Mesothelial cell of epicardium (in vitro differentiated cells): ENCODE results near the gene CNIH2. TPM values are rescaled to one million over a fixed set of nuclear protein-coding genes. Genes with fewer than 3 reads are reported as not detected.

Experiments
- DNase-seq, 2 experiments: peaks; one replicate each; pipeline ENCODE4 v3.0.0; 2021; ENCODE audit warnings: low spot score in 2 of 2; ENCODE audit not compliant: unreplicated experiment in 2 of 2
- H3K27ac Mint-ChIP-seq: 2 replicates; pipeline ENCODE4 v1.8.0; 2021; ENCODE audit warnings: mixed read lengths
- H3K27me3 Mint-ChIP-seq: 2 replicates; pipeline ENCODE4 v1.8.0; 2021; ENCODE audit warnings: low read depth, mixed read lengths
- H3K36me3 Mint-ChIP-seq: 2 replicates; pipeline ENCODE4 v1.8.0; 2021; ENCODE audit warnings: mixed read lengths
- H3K4me1 Mint-ChIP-seq: 2 replicates; pipeline ENCODE4 v1.8.0; 2021; ENCODE audit warnings: mixed read lengths
- H3K4me3 Mint-ChIP-seq: 2 replicates; pipeline ENCODE4 v1.8.0; 2021; ENCODE audit warnings: mild to moderate bottlenecking, moderate library complexity, mixed read lengths
- H3K9me3 Mint-ChIP-seq: 2 replicates; pipeline ENCODE4 v1.8.0; 2021; ENCODE audit warnings: mixed read lengths
- total RNA-seq: library from RNA; stranded (reverse); gene quantifications from 3 replicates; pipeline ENCODE4 v1.2.1, GENCODE V29; 2021
- TF ChIP-seq, protein P1 (sequence below): fragments of 200-600 bp; sonication (generic); IDR thresholded peaks from one replicate; pipeline ENCODE4 v1.5.0; 2021; ENCODE audit warnings: antibody characterized with exemption; ENCODE audit not compliant: unreplicated experiment

The CNIH2 gene
- total RNA-seq, 1 donor from 2014 or later: 10.2 TPM

DNA sequence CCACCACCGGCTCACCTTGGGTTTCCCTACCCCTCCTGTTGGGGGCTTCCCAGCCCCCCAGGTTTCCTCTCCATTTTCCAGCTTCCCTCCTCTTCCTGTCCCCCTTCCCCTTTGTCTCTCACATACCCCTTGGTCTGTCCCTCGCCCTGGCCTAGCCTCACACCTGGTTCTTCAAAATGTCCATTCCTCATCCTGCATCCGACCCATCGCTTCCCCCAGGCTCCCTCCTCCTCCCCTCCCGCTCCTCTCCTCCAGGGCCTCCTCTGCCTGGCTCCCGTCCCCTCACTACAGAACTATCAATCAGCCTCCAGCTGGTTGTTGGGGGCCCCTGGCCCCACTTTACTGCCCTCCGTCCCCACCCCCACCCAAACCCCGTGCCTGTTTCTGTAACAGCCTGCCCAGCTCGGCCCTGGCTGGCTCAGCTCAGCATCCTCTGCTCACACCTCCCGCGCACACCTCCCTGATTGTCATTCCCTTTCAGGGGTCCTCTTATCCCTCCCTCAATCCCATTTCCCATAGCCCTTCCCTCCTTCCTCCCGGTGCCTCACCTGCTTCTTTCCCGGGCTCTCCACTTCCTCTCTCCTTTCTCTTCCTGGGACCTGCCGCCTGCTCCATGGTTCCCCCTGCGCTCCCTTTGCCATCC lies 1.2 kb downstream of the CNIH2 start:
- H3K4me3 Mint-ChIP-seq: peak overlapping the region; percentile 64
- peaks cover 7% of the 10 kb centered on the region for H3K4me1 Mint-ChIP-seq
- no peak for DNase-seq
- TF ChIP-seq, protein P1, sequence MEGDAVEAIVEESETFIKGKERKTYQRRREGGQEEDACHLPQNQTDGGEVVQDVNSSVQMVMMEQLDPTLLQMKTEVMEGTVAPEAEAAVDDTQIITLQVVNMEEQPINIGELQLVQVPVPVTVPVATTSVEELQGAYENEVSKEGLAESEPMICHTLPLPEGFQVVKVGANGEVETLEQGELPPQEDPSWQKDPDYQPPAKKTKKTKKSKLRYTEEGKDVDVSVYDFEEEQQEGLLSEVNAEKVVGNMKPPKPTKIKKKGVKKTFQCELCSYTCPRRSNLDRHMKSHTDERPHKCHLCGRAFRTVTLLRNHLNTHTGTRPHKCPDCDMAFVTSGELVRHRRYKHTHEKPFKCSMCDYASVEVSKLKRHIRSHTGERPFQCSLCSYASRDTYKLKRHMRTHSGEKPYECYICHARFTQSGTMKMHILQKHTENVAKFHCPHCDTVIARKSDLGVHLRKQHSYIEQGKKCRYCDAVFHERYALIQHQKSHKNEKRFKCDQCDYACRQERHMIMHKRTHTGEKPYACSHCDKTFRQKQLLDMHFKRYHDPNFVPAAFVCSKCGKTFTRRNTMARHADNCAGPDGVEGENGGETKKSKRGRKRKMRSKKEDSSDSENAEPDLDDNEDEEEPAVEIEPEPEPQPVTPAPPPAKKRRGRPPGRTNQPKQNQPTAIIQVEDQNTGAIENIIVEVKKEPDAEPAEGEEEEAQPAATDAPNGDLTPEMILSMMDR: no peak
- H3K9me3 Mint-ChIP-seq: no peaks in the 10 kb centered on the region
- peaks cover 4% of the 10 kb centered on the region for H3K36me3 Mint-ChIP-seq
- no peak overlapping the region for H3K27ac Mint-ChIP-seq
- peaks cover 8% of the 10 kb centered on the region for H3K27me3 Mint-ChIP-seq

DNA sequence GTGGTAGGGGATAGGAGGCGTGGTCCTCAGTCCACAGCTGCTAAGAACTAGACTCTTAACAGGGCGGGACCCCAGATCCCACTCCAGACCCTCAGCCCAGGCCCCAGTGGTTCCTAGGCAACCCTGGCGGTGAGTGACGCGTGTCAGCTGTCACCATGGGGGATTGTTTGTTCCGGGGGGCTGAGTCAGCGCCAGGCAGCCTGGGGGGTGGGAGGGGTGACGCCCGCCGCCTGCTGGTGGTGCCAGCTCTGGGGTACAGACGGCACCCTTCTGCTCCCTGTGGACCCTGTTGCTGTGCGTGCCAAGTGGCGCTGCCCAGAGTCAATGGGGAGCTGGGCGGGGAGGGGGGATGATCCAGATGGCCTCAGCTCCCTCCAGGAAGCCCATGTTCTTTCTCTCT lies 2.5 kb downstream of the CNIH2 start:
- TF ChIP-seq, protein P1: no peak
- peaks cover 2% of the 10 kb centered on the region for H3K36me3 Mint-ChIP-seq
- H3K27ac Mint-ChIP-seq: no peak overlapping the region
- H3K4me1 Mint-ChIP-seq: peaks cover 7% of the 10 kb centered on the region
- H3K9me3 Mint-ChIP-seq: no peaks in the 10 kb centered on the region
- H3K4me3 Mint-ChIP-seq: no peak overlapping the region
- H3K27me3 Mint-ChIP-seq: peaks cover 8% of the 10 kb centered on the region
- no peak for DNase-seq

DNA sequence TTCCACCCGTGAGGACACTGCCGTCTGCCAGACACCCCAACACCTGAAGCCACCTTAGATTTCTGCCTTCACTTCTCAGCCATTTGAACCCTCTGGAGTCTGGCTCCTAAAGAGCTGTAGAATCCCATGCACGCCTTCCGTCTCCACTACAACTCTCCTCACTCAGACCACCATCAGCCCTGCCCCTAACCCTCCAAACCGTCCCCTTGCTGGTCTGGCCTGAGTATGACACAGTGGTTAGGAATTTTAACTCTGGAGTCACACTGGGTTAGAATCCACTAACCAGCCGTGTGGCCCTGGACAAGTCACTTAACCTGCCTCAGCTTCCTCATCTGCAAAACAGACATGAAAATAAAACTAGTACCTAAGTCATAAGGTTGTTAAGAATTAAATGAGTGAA lies 3.0 kb downstream of the CNIH2 start:
- H3K4me1 Mint-ChIP-seq: peaks cover 7% of the 10 kb centered on the region
- no peak overlapping the region for H3K4me3 Mint-ChIP-seq
- no peaks in the 10 kb centered on the region for H3K9me3 Mint-ChIP-seq
- peaks cover under 1% of the 10 kb centered on the region for H3K36me3 Mint-ChIP-seq
- DNase-seq: no peak
- TF ChIP-seq, protein P1: no peak
- H3K27me3 Mint-ChIP-seq: peaks cover 8% of the 10 kb centered on the region
- H3K27ac Mint-ChIP-seq: peak overlapping the region; percentile 26

DNA sequence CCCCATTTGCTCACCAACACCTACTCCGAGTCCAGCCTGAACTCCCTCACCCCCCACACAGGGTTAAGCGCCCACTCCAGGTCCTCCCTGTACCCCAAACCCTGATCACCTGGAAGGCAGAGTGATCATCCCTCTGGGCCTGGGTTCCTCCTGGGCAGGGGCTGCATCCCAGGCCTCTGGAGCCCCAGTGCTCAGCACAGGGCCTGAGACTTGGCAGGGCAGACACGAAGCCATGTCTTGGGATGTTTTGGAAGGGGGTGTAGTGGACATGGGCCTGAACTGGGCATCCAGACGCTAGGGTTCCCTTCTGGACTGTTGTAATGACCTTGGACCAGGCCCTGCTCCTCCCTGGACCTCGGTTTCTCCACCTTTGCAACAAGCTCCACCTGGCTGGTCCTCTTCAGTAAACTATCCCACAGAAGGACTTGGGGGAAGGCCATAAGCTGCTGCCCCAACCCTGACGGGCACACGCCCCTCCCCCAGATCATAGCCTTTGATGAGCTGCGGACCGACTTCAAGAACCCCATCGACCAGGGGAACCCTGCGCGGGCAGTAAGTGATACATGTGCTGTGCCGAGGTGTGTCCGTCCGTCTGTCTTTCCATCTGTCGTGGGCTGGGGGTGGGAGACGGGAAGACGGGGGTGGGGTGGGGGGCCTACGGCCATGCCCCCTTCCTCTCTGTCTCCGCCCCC lies 3.9 kb downstream of the CNIH2 start:
- no peak overlapping the region for H3K4me3 Mint-ChIP-seq

DNA sequence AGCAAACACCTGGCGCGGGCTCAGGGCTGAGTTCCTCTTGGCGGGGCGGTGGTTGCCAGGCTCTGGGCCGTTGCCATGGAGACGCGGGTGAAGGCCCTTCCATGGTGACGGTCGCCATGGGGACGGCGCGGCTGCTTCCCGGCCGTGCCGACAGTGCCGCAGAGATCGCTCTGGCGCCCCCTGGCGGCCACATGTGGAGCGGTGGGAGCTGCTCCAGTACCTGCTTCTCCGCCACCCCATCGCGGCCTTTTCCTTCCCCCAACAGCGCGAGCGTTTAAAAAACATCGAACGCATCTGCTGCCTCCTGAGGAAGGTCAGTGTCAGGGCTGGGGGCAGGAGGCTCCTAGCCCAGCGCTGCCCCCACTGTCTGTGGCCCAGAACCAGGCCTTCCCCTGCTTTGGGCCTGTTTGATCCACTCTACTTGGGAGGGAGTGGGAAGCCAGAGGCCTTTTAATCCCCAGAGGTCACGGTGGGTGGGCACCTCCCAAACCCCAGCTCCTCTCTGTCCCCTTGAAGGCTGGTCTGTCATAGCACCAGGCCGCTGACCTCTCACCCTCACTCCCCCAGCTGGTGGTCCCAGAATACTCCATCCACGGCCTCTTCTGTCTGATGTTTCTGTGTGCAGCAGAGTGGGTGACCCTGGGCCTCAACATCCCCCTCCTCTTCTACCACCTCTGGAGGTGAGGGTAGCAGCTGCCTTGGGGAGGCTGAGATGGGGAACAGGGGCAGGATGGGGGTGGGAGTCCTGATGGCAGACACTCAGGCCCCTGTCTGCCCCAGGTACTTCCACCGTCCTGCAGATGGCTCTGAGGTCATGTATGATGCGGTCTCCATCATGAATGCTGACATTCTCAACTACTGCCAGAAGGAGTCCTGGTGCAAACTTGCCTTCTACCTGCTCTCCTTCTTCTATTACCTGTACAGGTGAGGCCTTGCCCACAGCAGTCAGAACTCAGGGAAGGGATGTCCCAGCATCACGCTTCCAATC lies 4.8 kb downstream of the CNIH2 start:
- peak; percentile 99 to 100 for DNase-seq
- peaks cover 8% of the 10 kb centered on the region for H3K27me3 Mint-ChIP-seq
- H3K36me3 Mint-ChIP-seq: no peaks in the 10 kb centered on the region
- TF ChIP-seq, protein P1: peak; percentile 98
- peak overlapping the region; percentile 7 for H3K27ac Mint-ChIP-seq
- no peak overlapping the region for H3K4me3 Mint-ChIP-seq
- H3K4me1 Mint-ChIP-seq: peaks cover 11% of the 10 kb centered on the region
- no peaks in the 10 kb centered on the region for H3K9me3 Mint-ChIP-seq

More for the DNA sequence above, 3.9 kb downstream of the CNIH2 start:
- no peaks in the 10 kb centered on the region for H3K9me3 Mint-ChIP-seq
- H3K27ac Mint-ChIP-seq: no peak overlapping the region
- H3K4me1 Mint-ChIP-seq: peaks cover 7% of the 10 kb centered on the region
- DNase-seq: no peak
- H3K27me3 Mint-ChIP-seq: peaks cover 8% of the 10 kb centered on the region
- TF ChIP-seq, protein P1: no peak
- no peaks in the 10 kb centered on the region for H3K36me3 Mint-ChIP-seq
